NOMO-1 (cell line): ENCODE measurements around the gene HK1.
"Not testable (repeated sequence)": the region's sequence is repeated elsewhere in the genome, so short reads cannot be mapped to it uniquely, and the experiment has no call there.

Experiments
- DNase-seq, 2 experiments: peaks; one replicate each; lab custom pipeline; 2025; ENCODE audit not compliant: unreplicated experiment in 2 of 2; lab: John Stamatoyannopoulos, UW

HK1 gene

GRCh38 chr10:69253171-69253570 is 25.1 kb upstream of the HK1 start:
- no peak for DNase-seq

DNA sequence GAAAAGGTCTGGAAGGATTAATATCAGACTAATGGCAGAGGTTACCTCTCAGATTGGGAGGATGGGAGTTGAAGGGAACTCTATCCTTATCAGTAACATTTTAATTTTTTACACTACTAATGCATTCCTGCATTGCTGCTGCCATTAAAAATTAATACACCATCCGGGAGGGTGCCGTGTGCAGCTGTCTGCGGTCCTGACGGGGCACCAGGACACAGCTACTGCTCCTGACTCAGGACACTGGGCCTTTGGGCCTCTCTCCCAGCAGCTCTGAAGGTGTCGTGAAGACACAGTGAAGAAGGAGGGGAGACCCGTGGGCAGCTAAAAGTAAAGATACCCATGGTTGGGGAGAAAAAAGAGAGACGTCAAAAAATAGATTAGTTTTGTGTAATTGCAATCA is 23.4 kb upstream of the HK1 start:
- DNase-seq: no peak

DNA sequence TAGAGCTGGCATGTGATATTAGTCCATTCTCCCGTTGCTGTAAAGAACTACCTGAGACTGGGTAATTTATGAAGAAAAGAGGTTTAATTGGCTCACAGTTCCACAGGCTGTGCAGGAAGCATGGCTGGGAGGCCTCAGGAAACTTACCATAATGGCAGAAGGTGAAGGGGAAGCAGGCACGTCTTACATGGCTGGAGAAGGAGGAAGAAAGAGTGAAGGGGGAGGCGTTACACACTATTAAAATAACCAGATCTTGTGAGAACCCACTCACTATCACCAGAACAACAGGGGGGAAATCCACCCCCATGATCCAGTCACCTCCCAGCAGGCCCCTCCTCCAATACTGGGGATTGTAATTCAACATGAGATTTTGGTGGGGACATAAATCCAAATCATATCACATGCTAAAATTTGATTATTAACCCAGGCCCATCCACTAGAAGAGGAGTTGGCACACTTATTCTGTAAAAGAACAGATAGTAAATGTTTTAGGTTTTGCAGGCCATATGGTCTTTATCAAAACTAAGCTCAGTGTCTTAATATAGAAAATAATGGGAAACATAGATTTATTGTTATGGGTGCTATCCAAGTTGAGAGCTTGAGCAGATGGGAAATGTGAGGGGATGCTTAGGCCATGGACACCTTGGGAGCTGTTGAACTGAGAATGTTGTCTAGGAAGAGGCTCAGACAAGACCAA is 18.6 kb upstream of the HK1 start:
- DNase-seq: no peak

- no peak for DNase-seq
Measured at GRCh38 chr10:69261184-69261583, 17.1 kb upstream of the HK1 start.

DNA sequence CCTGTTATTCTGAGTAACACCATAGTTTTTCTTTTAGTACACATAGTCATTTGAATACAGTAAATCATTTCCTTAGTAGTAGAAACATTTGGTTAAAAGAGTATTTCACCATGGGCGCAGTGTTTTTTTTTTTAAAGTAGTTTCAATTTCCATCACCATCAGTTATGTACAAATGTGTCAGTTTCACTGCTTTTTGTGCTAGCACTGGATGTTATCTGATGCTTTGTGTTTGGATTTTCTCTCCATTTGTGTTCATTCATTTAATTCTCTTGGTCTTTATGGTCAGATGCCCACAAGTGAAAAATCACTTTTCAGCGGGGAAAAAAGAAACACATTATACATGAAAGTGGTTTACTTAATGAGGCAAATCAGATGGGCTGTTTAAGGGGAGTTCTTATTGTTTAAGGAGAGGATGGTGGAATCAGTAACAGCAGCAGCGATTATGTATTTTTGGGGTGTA is 16.0 kb upstream of the HK1 start:
- no peak for DNase-seq

GRCh38 chr10:69265521-69265920 is 12.8 kb upstream of the HK1 start:
- no peak for DNase-seq

DNA sequence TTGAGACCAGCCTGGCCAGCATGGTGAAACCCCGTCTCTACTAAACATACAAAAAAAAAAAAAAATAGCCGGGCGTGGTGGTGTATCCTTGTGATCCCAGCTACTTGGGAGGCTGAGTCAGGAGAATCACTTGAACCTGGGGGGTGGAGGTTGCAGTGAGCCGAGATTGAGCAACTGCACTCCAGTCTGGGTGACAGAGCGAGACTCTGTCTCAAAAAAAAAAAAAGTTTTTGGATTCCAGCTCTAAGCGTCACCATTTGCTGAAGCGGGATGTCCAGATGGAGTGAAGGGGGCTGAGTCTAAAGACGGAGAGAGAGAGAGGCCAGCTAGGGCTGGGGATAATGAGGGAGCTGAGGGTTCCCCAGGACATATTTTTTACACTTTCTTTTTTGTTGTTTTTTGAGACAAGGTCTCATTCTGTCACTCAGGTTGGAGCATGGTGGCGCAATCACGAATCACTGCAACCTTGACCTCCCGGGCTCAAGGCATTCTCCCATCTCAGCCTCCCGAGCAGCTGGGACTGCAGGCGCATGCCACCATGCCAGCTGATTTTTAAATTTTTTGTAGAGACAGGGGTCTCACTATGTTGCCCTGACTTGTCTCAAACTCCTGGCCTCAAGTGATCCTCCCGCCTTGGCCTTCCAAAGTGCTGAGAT is 9.4 kb upstream of the HK1 start:
- DNase-seq: no peak

DNA sequence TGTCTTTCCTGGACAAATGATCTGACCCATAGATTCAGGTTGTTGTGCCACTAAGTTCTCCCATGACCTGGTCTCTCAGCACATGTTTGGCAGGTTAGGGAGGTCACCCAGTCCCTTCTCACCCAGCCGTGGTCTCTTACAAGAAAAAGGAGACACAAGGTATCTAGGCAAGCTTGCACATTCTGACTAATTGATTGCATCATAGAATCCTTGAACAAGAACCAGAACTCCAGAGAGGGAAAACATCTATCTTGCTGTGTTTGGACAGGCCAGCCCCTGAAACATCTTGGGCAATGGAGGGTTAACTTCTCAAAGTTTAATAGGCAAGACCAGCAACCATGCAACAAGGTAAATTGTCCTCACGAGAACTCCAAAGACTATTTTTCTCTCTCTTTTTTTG is 8.5 kb upstream of the HK1 start:
- no peak for DNase-seq

GRCh38 chr10:69270990-69271389 is 7.3 kb upstream of the HK1 start:
- no peak for DNase-seq

GRCh38 chr10:69272624-69273023 is 5.7 kb upstream of the HK1 start:
- DNase-seq: no peak

- DNase-seq: no peak
Measured at GRCh38 chr10:69275444-69275843, 2.9 kb upstream of the HK1 start.

GRCh38 chr10:69276503-69276902 is 1.8 kb upstream of the HK1 start:
- no peak for DNase-seq

DNA sequence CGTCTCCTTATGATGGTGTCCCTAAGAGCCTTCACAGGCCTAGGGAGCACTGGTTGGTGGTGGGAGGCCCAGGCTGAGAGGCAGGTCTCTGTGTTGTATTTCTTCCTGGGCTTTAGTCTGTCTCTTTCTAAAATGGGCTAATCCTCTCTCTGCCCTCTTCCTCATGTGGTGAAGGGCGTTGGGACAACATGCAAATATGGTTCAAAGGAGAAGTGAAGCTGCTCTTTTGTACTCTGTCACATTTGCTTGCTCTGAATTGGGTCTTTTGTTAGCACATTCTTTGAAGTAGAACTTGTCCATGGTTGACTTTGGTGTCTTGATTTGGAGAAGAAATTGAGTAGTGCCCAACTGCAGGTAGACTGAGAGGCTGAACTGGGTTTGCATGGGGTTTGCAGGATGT is 814 bp downstream of the HK1 start:
- peak; percentile 25 to 75 for DNase-seq

GRCh38 chr10:69281507-69282413 is 3.5 kb downstream of the HK1 start:
- DNase-seq: no peak

GRCh38 chr10:69284402-69284801 is 6.1 kb downstream of the HK1 start:
- DNase-seq: not testable (repeated sequence)

- DNase-seq: no peak
Measured at GRCh38 chr10:69285699-69286098, 7.4 kb downstream of the HK1 start.

GRCh38 chr10:69287181-69287580 is 8.9 kb downstream of the HK1 start:
- no peak for DNase-seq

DNA sequence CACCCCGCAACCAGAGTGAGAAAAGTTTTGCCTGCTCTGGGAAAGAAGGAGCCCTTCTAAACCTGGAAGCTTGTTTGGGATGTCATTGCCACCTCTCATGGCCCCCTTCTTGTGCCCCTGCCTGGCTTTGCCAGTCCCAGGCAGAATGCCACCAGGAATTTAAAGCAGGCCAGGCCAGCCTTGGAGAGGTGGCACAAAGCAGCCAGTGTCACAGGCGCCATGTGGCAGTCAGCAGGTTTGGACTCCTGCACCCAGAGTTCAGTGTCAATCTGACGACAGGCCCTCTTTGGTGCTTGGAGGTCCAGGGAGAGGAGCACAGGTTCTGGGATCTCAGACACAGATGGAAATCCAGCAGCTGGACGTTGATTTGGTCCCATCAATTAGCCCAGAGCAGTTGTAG is 12.7 kb downstream of the HK1 start:
- no peak for DNase-seq

- no peak for DNase-seq
Measured at GRCh38 chr10:69292459-69292858, 14.2 kb downstream of the HK1 start.

GRCh38 chr10:69295027-69295636 is 16.8 kb downstream of the HK1 start:
- DNase-seq: no peak

DNA sequence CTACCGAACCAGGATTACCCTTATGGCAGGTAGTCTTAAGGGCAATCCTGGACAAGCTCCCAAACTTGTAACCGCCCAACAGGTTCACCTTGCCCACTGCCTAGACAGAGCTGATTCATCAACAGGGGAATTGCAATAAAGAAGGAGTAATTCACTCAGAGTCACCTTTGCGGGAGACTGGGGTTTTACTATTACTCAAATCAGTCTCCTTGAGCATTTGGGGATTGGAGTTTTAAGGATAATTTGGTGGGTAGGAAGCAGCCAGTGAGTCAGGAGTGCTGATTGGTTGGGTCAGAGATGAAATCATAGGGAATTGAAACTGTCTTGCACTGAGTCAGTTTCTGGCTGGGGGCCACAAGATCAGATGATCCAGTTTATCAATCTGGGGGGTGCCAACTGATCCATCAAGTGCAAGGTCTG is 25.3 kb downstream of the HK1 start:
- DNase-seq: no peak
